Choroid plexus epithelial cell (primary cell): Measurements from ENCODE around the gene ZNF512B.

Source experiments
- DNase-seq: peaks from one replicate; pipeline ENCODE4 v3.0.0-alpha.2; 2010; ENCODE audit warnings: low read depth
- H3K4me3 ChIP-seq: 2 replicates; pipeline ENCODE4 v1.5.1; 2011; ENCODE audit warnings: low read depth, mild to moderate bottlenecking, control low read depth, low read length, moderate library complexity
- CTCF ChIP-seq: conservative IDR thresholded peaks from 2 replicates; pipeline ENCODE4 v1.5.1; 2011; ENCODE audit warnings: low read depth, mild to moderate bottlenecking, control low read depth, inconsistent platforms, low read length, moderate library complexity

Gene ZNF512B

DNA sequence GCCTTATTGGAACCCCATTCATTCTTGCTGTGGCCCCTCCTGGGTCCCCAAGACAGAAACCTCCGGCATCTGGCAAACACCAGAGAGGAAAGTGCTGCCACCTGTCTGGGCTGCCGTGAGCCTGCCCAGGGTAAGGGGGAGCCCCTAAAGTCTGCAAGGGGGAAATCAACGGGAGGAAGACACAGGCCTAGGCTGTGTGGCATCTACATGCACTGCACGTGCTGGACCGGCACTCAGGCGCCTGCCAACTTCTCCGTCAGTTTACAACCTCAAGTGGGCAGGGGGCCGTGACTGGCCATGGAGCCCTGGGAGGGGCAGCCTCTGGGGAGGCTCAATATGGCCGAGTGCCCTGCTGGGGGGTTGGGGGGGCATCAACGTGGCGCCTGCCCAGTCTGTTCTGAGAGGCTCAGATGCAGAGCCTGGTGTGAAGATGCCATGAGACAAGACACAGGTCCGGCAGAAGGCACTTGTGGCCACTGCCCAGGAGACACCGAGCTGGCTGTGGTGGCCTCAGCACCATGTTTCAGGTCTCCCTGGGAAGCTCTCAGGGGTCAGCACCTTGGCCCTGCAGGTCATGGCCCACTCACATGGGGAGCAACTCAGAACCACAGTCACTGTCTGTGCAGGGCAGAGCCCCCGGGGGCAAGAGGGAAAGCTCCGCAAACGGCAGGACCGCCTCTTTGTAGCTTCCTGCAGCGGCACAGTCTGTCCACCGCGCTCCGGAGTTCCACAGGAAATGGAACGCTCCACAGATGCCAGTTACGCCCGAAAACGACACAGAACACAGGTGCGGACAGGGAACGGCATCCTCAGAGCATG, 21.9 kb downstream of the ZNF512B start:
- no peak for TF ChIP-seq CTCF
- DNase-seq: no peak
- no peak overlapping the region for H3K4me3 ChIP-seq

GRCh38 chr20:63946986-63947637, 22.6 kb downstream of the ZNF512B start:
- no peak for DNase-seq
- no peak for TF ChIP-seq CTCF
- no peak overlapping the region for H3K4me3 ChIP-seq

DNA sequence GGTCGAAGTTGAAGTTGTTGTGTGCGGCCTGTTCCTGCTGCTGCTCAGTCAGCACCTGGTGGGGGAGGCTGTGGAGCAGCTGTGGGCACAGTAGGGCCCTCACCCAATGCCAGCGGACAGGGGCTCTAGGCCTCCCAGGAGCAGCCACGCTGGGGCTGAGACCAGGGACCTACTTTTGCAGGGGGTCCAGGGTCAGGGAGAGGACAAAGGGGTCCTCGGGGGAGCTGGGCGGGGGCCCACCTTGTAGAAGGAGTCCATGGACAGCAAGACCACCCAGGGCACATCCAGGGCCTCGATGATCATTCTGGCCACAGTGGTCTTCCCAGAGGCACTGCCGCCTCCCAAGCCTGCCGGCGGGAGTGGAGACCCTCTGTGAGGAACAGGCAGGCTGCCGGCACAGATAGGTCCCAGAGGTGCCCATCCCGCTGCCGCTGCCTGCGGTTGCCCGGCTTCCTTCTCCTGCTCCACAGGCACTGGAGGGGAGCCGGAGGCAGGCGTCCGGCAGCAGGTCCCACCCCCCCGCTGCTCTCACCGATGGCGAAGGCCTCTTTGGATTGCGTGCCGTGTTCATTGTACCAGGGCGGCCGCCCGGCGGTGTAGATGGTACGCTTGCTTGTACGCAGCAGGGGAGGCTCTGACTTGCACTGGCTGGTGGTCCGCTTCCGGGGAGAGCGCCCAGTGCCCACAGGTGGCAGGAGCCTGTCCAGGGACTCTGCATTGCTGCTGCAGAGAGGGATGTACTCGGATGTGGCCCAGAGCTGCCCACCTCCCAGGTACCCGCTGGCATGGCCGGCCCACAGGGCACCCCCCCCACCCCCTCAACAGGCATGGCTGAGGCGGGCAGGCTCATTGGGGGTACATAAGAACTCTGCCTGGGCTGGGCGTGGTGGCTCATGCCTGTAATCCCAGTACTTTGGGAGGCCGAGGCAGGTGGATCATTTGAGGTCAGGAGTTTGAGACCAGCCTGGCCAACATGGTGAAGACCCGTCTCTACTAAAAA, 23.5 kb downstream of the ZNF512B start:
- H3K4me3 ChIP-seq: no peak overlapping the region
- no peak for TF ChIP-seq CTCF
- no peak for DNase-seq

- no peak for TF ChIP-seq CTCF
- H3K4me3 ChIP-seq: no peak overlapping the region
- no peak for DNase-seq
Observed at GRCh38 chr20:63945031-63945658, 24.6 kb downstream of the ZNF512B start.

- DNase-seq: no peak
- no peak for TF ChIP-seq CTCF
- no peak overlapping the region for H3K4me3 ChIP-seq
Observed at GRCh38 chr20:63944078-63944941, 25.4 kb downstream of the ZNF512B start.

DNA sequence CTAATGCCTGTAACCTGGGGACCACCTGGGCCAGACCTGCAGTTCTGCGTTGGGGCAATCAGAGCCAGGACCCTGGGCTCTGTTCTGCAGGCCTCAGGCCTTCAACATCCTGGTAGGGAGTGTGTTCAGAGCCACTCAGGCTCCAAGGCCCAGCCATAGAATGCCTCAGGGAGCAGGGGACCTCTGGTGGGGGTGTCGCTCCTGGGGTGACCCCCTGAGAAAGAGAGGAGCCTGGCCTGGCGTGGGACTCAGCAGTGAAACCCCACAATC, 26.0 kb downstream of the ZNF512B start:
- DNase-seq: no peak
- TF ChIP-seq CTCF: no peak
- H3K4me3 ChIP-seq: no peak overlapping the region
